Lower leg skin (tissue), 3 donors: ENCODE measurements around the gene PROC.

Source experiments
- CTCF ChIP-seq, 3 donors: fragments of 450-650 bp; IDR thresholded peaks; one replicate each; pipeline ENCODE4 v1.5.1; 2016; ENCODE audit warnings: antibody characterized with exemption in 3 of 3, mild to moderate bottlenecking in 3 of 3, moderate library complexity in 2 of 3
- POLR2A ChIP-seq, 2 donors: fragments of 450-650 bp; IDR thresholded peaks; one replicate each; pipeline ENCODE4 v1.6.1; 2016 to 2017; ENCODE audit warnings: antibody characterized with exemption in 2 of 2, mild to moderate bottlenecking in 1 of 2, moderate library complexity in 1 of 2

- TF ChIP-seq POLR2A (IDR thresholded peaks at IDR 0.05): no peak
- TF ChIP-seq CTCF (IDR thresholded peaks at IDR 0.05): no peak
Measured at GRCh38 chr2:127370010-127370409, 48.2 kb upstream of the PROC start.
